Fibroblast of the aortic adventitia (primary cell): Measurements from ENCODE around the gene TPX2. TPM values are rescaled to one million over a fixed set of nuclear protein-coding genes. Genes with fewer than 3 reads are reported as not detected.
A peak's percentile ranks its signal among the peaks of the same experiment; 100 is the strongest.

ENCODE experiments used
- DNase-seq: peaks from one replicate; pipeline ENCODE4 v3.0.0-alpha.2; 2010; ENCODE audit warnings: low read depth
- H3K4me3 ChIP-seq: 2 replicates; pipeline ENCODE4 v1.5.1; 2011; ENCODE audit warnings: low read depth, mild to moderate bottlenecking, control low read depth, low read length, moderate library complexity
- total RNA-seq: library from RNA; depleted of rRNA; stranded (reverse); fragments of >200 nt; gene quantifications from 2 replicates; pipeline ENCODE4 v1.2.3, GENCODE V29; 2012; ENCODE audit warnings: low replicate concordance
- TF ChIP-seq, protein P1 (sequence below): IDR thresholded peaks from 2 replicates; pipeline ENCODE4 v1.5.1; 2011; ENCODE audit warnings: mild to moderate bottlenecking, low read length, control low read depth, inconsistent platforms; ENCODE audit not compliant: insufficient read depth

The TPX2 gene
- total RNA-seq, 1 donor, result 91.1 TPM

DNA sequence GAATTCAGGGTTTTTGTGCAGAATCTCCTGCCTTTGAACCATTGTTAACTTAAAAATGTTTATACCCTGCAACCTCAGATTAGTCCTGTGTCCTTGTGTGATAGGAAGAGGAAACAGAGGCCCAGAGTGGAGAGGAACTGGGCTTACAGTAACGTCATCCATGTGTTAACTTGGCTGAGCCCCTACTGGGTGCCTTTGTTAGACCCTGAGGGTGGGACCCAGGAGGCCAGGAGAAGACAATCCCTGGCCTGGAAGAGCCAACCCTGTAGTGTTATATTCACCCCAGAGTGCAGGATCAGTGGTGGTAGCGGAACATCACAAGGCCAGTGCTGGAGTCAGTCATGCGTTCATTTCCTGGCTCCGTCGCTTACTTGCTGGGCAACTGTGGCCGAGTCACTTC, 90.6 kb downstream of the TPX2 start:
- no peak for DNase-seq
- H3K4me3 ChIP-seq, result no peak overlapping the region
- TF ChIP-seq, protein P1, sequence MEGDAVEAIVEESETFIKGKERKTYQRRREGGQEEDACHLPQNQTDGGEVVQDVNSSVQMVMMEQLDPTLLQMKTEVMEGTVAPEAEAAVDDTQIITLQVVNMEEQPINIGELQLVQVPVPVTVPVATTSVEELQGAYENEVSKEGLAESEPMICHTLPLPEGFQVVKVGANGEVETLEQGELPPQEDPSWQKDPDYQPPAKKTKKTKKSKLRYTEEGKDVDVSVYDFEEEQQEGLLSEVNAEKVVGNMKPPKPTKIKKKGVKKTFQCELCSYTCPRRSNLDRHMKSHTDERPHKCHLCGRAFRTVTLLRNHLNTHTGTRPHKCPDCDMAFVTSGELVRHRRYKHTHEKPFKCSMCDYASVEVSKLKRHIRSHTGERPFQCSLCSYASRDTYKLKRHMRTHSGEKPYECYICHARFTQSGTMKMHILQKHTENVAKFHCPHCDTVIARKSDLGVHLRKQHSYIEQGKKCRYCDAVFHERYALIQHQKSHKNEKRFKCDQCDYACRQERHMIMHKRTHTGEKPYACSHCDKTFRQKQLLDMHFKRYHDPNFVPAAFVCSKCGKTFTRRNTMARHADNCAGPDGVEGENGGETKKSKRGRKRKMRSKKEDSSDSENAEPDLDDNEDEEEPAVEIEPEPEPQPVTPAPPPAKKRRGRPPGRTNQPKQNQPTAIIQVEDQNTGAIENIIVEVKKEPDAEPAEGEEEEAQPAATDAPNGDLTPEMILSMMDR, result no peak

DNA sequence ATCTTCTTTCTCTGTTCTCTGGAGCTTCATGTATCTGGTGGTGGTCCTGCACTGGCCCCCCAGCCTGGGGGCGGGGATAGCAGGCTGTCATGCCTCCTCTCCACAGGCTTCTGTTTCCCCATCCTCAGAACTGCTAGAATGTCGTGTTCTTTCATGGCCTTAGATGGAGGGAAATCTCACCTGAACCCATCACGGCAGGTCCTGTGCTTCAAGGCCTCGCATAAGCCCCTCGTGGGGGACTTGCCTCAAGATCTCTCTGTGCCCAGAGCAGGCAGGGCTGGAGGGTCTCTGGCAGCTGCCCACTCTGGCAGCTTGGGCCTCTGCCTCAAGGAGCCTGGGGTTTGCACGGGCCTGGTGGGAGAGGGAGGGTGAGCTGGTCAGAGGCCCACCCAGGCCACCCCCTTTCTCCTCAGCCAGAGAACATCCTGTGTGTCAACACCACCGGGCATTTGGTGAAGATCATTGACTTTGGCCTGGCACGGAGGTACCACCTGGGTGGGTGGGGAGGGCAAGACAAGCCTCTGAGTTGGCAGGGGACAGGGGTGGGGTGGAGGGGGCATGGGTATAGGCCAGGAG, 91.4 kb downstream of the TPX2 start:
- TF ChIP-seq, protein P1, result no peak
- H3K4me3 ChIP-seq, result no peak overlapping the region
- DNase-seq, result no peak

DNA sequence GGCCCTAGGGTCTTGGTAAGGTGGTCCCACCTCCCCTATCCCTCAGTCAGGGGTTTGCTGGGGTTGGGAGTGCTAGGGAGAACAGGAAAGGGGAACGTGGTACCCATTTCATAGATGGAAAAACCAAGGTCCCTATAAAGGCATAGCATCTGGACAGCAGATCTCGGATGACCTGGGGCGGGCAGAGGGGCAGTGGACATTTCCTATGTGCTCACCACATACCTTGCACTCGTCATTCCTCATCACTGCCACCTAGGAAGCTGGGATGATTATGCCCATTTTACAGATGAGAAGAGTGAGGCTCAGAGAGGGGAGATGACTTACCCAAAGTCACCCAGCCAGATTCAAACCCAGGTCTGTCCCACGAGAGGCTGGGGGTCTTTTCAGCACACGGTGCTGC, 92.1 kb downstream of the TPX2 start:
- DNase-seq, result no peak
- TF ChIP-seq, protein P1, result no peak
- H3K4me3 ChIP-seq, result no peak overlapping the region

DNA sequence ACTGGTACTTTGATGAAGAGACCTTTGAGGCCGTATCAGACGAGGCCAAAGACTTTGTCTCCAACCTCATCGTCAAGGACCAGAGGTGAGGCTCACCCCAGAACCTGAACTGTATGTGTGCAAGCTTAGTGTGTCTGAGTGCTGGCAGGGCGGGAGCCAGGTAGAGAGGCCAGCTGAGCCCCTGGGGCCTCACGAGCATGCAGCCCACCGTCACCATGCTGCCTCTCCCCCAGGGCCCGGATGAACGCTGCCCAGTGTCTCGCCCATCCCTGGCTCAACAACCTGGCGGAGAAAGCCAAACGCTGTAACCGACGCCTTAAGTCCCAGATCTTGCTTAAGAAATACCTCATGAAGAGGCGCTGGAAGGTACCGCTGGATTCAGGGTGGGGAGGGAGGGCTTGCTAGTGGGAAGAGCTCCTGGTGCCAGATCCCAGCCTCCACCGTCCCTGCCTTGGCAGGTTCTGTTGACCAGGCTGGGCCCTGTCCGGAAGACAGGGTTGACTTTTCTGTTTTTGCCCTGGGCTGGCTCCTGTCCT, 92.7 kb downstream of the TPX2 start:
- TF ChIP-seq, protein P1, result no peak
- DNase-seq, result no peak
- H3K4me3 ChIP-seq, result no peak overlapping the region

DNA sequence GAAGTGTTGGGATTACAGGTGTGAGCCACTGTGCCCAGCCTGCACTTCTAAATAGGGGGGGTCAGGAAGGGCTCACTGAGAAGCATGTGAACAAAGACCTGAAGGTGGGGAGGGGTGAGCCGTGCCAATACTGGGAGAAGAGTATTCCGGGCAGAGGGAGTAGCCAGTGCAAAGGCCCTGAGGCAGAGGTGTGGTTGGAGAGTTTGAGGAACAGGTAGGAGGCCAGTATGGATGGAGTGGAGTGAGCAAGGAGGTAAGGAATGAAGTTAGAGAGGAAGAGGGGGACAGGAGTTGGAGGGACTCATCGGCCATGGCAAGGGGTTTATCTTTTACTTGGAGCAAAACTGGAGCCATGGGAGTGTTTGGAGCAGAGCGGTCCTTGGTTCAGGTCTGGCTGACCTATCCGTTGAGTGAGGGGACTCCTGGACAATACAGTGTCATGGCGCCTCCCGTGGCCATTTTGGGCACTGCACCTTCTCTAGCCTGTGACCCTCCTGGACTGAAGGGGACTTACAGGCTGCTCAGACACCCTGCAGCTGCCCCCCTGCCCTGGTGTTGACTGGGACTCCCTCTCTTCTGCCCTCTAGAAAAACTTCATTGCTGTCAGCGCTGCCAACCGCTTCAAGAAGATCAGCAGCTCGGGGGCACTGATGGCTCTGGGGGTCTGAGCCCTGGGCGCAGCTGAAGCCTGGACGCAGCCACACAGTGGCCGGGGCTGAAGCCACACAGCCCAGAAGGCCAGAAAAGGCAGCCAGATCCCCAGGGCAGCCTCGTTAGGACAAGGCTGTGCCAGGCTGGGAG, 94.2 kb downstream of the TPX2 start:
- peak; percentile 39 for DNase-seq
- no peak overlapping the region for H3K4me3 ChIP-seq
- TF ChIP-seq, protein P1, result peak; percentile 92

DNA sequence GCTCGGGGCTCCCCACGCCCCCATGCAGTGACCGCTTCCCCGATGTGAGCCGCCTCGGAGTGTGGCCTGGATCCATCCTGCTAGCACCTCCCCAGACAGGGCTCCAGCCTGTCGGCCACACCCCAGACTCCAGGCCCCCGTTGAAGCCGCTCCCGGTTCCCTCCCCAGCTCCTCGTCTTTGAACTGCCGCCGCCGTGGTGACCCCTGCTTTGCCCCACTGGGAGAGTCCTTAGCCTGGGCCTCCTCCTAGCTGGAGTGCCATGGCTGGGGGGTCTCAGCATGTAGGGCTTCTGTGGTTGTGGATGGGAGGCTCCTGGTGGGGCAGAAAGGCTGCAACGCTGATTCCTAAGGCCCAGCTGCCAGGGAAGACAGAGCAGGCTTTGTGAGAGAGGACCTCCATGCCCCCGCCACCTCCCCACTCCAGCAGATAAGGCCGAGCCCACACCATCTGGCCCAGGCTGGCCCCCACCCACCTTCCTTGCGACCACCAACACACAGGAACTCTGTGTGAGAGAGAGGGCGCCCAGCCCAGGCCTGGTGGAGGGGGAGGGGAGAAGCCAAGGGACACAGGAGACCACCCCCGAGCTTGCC, 94.9 kb downstream of the TPX2 start:
- TF ChIP-seq, protein P1, result no peak

More for the DNA sequence above, 94.9 kb downstream of the TPX2 start:
- DNase-seq, result no peak
- no peak overlapping the region for H3K4me3 ChIP-seq
